HL-60 (cell line): Measurements from ENCODE around the gene NME3.

Experiments
- GABPA ChIP-seq: IDR thresholded peaks from 2 replicates; pipeline ENCODE4 v1.6.1; 2012; ENCODE audit warnings: low read depth
- TF ChIP-seq, protein P1 (sequence below): IDR thresholded peaks from one replicate; pipeline ENCODE4 v1.5.1; 2011; ENCODE audit warnings: low read length, control low read depth, inconsistent platforms; ENCODE audit not compliant: insufficient read depth
- TF ChIP-seq, protein P2 (sequence below): IDR thresholded peaks from 2 replicates; pipeline ENCODE4 v1.6.1; 2012; ENCODE audit warnings: low read depth; ENCODE audit not compliant: insufficient replicate concordance

GRCh38 chr16:1790611-1791255, 19.4 kb upstream of the NME3 start:
- TF ChIP-seq, protein P1, sequence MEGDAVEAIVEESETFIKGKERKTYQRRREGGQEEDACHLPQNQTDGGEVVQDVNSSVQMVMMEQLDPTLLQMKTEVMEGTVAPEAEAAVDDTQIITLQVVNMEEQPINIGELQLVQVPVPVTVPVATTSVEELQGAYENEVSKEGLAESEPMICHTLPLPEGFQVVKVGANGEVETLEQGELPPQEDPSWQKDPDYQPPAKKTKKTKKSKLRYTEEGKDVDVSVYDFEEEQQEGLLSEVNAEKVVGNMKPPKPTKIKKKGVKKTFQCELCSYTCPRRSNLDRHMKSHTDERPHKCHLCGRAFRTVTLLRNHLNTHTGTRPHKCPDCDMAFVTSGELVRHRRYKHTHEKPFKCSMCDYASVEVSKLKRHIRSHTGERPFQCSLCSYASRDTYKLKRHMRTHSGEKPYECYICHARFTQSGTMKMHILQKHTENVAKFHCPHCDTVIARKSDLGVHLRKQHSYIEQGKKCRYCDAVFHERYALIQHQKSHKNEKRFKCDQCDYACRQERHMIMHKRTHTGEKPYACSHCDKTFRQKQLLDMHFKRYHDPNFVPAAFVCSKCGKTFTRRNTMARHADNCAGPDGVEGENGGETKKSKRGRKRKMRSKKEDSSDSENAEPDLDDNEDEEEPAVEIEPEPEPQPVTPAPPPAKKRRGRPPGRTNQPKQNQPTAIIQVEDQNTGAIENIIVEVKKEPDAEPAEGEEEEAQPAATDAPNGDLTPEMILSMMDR, result no peak
- TF ChIP-seq GABPA, result no peak
- TF ChIP-seq, protein P2, sequence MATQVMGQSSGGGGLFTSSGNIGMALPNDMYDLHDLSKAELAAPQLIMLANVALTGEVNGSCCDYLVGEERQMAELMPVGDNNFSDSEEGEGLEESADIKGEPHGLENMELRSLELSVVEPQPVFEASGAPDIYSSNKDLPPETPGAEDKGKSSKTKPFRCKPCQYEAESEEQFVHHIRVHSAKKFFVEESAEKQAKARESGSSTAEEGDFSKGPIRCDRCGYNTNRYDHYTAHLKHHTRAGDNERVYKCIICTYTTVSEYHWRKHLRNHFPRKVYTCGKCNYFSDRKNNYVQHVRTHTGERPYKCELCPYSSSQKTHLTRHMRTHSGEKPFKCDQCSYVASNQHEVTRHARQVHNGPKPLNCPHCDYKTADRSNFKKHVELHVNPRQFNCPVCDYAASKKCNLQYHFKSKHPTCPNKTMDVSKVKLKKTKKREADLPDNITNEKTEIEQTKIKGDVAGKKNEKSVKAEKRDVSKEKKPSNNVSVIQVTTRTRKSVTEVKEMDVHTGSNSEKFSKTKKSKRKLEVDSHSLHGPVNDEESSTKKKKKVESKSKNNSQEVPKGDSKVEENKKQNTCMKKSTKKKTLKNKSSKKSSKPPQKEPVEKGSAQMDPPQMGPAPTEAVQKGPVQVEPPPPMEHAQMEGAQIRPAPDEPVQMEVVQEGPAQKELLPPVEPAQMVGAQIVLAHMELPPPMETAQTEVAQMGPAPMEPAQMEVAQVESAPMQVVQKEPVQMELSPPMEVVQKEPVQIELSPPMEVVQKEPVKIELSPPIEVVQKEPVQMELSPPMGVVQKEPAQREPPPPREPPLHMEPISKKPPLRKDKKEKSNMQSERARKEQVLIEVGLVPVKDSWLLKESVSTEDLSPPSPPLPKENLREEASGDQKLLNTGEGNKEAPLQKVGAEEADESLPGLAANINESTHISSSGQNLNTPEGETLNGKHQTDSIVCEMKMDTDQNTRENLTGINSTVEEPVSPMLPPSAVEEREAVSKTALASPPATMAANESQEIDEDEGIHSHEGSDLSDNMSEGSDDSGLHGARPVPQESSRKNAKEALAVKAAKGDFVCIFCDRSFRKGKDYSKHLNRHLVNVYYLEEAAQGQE, result no peak
